KOPT-K1 (cell line): ENCODE results near the gene TOX4.
A peak's percentile ranks its signal among the peaks of the same experiment; 100 is the strongest.

Experiments used
- H3K27ac ChIP-seq: fragments of 200-600 bp; sonication (generic); 2 replicates; pipeline ENCODE4 v1.5.1; 2016; ENCODE audit warnings: antibody characterized with exemption, mild to moderate bottlenecking, low read depth, low read length; ENCODE audit not compliant: poor library complexity, severe bottlenecking
- H3K36me3 ChIP-seq: fragments of 200-600 bp; sonication (generic); 2 replicates; pipeline ENCODE4 v1.5.1; 2017; ENCODE audit warnings: antibody characterized with exemption, mild to moderate bottlenecking, low read length, moderate library complexity; ENCODE audit not compliant: insufficient read depth
- H3K9me3 ChIP-seq: fragments of 200-600 bp; sonication (generic); 2 replicates; pipeline ENCODE4 v1.5.1; 2017; ENCODE audit warnings: antibody characterized with exemption, low read length, mild to moderate bottlenecking; ENCODE audit not compliant: insufficient read depth, poor library complexity, severe bottlenecking

TOX4 gene

GRCh38 chr14:21520767-21521166, 43.8 kb downstream of the TOX4 start:
- H3K9me3 ChIP-seq, result no peaks in the 10 kb centered on the region
- H3K27ac ChIP-seq, result no peak overlapping the region
- peaks cover 3% of the 10 kb centered on the region; the same call in 1 of the 2 replicates for H3K36me3 ChIP-seq

GRCh38 chr14:21521501-21521900, 44.5 kb downstream of the TOX4 start:
- no peak overlapping the region for H3K27ac ChIP-seq
- H3K36me3 ChIP-seq, result peaks cover 3% of the 10 kb centered on the region; the same call in 1 of the 2 replicates

GRCh38 chr14:21523203-21523602, 46.2 kb downstream of the TOX4 start:
- no peaks in the 10 kb centered on the region for H3K9me3 ChIP-seq

More at GRCh38 chr14:21521501-21521900, 44.5 kb downstream of the TOX4 start:
- H3K9me3 ChIP-seq, result no peaks in the 10 kb centered on the region

GRCh38 chr14:21524575-21525490, 47.8 kb downstream of the TOX4 start:
- peaks cover 3% of the 10 kb centered on the region; the same call in 1 of the 2 replicates for H3K36me3 ChIP-seq
- no peaks in the 10 kb centered on the region for H3K9me3 ChIP-seq
- H3K27ac ChIP-seq, result peak overlapping the region; percentile 65

More at GRCh38 chr14:21523203-21523602, 46.2 kb downstream of the TOX4 start:
- H3K27ac ChIP-seq, result no peak overlapping the region
- H3K36me3 ChIP-seq, result peaks cover 3% of the 10 kb centered on the region; the same call in 1 of the 2 replicates

GRCh38 chr14:21525571-21525961, 48.6 kb downstream of the TOX4 start:
- Histone ChIP-seq H3K36me3 (peaks cover 3% of the 10 kb centered on the region; the same call in 1 of the 2 replicates), H3K27ac (peak overlapping the region; percentile 65), H3K9me3 (no peaks in the 10 kb centered on the region)

GRCh38 chr14:21525962-21526671, 49.1 kb downstream of the TOX4 start, which contains the start of gene SALL2:
SALL2 (minus strand) TSS chr14:21526346; CDS start chr14:21526127, 219 bp downstream.
- Histone ChIP-seq H3K36me3 (peaks cover 3% of the 10 kb centered on the region; the same call in 1 of the 2 replicates), H3K27ac (peak within 1 kb of the TSS; percentile 65), H3K9me3 (no peaks in the 10 kb centered on the region)

- Histone ChIP-seq H3K27ac (peak overlapping the region; percentile 65), H3K9me3 (no peaks in the 10 kb centered on the region), H3K36me3 (peaks cover 3% of the 10 kb centered on the region; the same call in 1 of the 2 replicates)
Measured at GRCh38 chr14:21526672-21527317, 49.8 kb downstream of the TOX4 start.

- Histone ChIP-seq H3K27ac (no peak overlapping the region), H3K9me3 (no peaks in the 10 kb centered on the region), H3K36me3 (peaks cover 3% of the 10 kb centered on the region; the same call in 1 of the 2 replicates)
Measured at GRCh38 chr14:21527318-21527679, 50.3 kb downstream of the TOX4 start.

GRCh38 chr14:21528381-21529348, 51.7 kb downstream of the TOX4 start:
- Histone ChIP-seq H3K36me3 (peaks cover 3% of the 10 kb centered on the region; the same call in 1 of the 2 replicates), H3K9me3 (no peaks in the 10 kb centered on the region)

GRCh38 chr14:21529515-21529914, 52.5 kb downstream of the TOX4 start:
- Histone ChIP-seq H3K27ac (no peak overlapping the region), H3K9me3 (no peaks in the 10 kb centered on the region), H3K36me3 (peaks cover 3% of the 10 kb centered on the region; the same call in 1 of the 2 replicates)

More at GRCh38 chr14:21528381-21529348, 51.7 kb downstream of the TOX4 start:
- no peak overlapping the region for H3K27ac ChIP-seq

- no peaks in the 10 kb centered on the region for H3K36me3 ChIP-seq
- H3K9me3 ChIP-seq, result no peaks in the 10 kb centered on the region
- H3K27ac ChIP-seq, result no peak overlapping the region
Measured at GRCh38 chr14:21533294-21533693, 56.3 kb downstream of the TOX4 start.

GRCh38 chr14:21534576-21534975, 57.6 kb downstream of the TOX4 start:
- Histone ChIP-seq H3K36me3 (no peaks in the 10 kb centered on the region), H3K9me3 (no peaks in the 10 kb centered on the region), H3K27ac (no peak overlapping the region)

GRCh38 chr14:21535545-21536417, 58.8 kb downstream of the TOX4 start:
- Histone ChIP-seq H3K36me3 (no peaks in the 10 kb centered on the region), H3K27ac (no peak overlapping the region), H3K9me3 (no peaks in the 10 kb centered on the region)
